Neural cell (in vitro differentiated cells): Measurements from ENCODE around the gene CXADR.
"Not testable (repeated sequence)": the region's sequence is repeated elsewhere in the genome, so short reads cannot be mapped to it uniquely, and the experiment has no call there.

Experiments
- EZH2 ChIP-seq: fragments of 200-600, 300-800 bp; shearing (Covaris generic), sonication (generic); IDR thresholded peaks from 2 replicates; pipeline ENCODE4 v1.6.1; 2014; ENCODE audit warnings: antibody characterized with exemption, low read length, borderline replicate concordance, mild to moderate bottlenecking; ENCODE audit not compliant: insufficient read depth, poor library complexity, severe bottlenecking
- TAF1 ChIP-seq: IDR thresholded peaks from 2 replicates; pipeline ENCODE4 v1.6.1; 2012; ENCODE audit warnings: low read depth
- TF ChIP-seq, protein P1 (sequence below): fragments of 450-650 bp; IDR thresholded peaks from 2 replicates; pipeline ENCODE4 v1.5.1; 2014; ENCODE audit warnings: antibody characterized with exemption, mild to moderate bottlenecking, moderate library complexity; ENCODE audit not compliant: poor library complexity, severe bottlenecking

DNA sequence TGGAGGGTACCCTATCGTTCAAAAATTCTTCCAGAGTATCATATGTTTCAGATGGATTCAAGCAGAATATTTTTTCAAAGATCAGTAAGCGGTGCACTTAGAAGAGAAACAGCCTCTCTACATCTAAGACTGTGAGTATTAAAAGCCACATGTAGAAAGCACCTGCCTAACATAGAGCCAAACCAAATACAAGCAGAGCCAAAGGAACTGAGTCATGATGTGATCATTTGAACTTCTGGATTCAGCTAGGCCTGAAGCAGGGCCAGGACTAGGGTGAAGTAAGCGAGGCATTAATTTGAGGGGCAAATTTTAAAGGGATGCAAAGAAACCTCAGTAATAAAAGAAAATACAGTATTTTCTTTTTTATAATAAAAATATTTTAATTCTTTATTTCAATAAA lies 23.3 kb upstream of the CXADR start:
- TF ChIP-seq TAF1, EZH2: not testable (repeated sequence)
- TF ChIP-seq, protein P1, sequence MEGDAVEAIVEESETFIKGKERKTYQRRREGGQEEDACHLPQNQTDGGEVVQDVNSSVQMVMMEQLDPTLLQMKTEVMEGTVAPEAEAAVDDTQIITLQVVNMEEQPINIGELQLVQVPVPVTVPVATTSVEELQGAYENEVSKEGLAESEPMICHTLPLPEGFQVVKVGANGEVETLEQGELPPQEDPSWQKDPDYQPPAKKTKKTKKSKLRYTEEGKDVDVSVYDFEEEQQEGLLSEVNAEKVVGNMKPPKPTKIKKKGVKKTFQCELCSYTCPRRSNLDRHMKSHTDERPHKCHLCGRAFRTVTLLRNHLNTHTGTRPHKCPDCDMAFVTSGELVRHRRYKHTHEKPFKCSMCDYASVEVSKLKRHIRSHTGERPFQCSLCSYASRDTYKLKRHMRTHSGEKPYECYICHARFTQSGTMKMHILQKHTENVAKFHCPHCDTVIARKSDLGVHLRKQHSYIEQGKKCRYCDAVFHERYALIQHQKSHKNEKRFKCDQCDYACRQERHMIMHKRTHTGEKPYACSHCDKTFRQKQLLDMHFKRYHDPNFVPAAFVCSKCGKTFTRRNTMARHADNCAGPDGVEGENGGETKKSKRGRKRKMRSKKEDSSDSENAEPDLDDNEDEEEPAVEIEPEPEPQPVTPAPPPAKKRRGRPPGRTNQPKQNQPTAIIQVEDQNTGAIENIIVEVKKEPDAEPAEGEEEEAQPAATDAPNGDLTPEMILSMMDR = not testable (repeated sequence)
